Fibroblast of skin of scalp (primary cell): ENCODE data around the gene ZNF528. TPM values are rescaled to one million over a fixed set of nuclear protein-coding genes. Genes with fewer than 3 reads are reported as not detected.

ENCODE experiments used
- DNase-seq: peaks from one replicate; pipeline ENCODE4 v3.0.0-alpha.2; 2013
- polyA plus RNA-seq, 2 experiments: library from polyadenylated mRNA; unstranded; fragments of 120-200 nt; gene quantifications; one replicate each; pipeline ENCODE4 v1.2.1, GENCODE V29; 2013; ENCODE audit not compliant: insufficient read length in 2 of 2

ZNF528 gene
- 9.4 TPM for polyA plus RNA-seq (2013, experiment 1 of 2; ENCODE audit: insufficient read length)
- polyA plus RNA-seq (2013, experiment 2 of 2; ENCODE audit: insufficient read length) = 10.1 TPM

DNA sequence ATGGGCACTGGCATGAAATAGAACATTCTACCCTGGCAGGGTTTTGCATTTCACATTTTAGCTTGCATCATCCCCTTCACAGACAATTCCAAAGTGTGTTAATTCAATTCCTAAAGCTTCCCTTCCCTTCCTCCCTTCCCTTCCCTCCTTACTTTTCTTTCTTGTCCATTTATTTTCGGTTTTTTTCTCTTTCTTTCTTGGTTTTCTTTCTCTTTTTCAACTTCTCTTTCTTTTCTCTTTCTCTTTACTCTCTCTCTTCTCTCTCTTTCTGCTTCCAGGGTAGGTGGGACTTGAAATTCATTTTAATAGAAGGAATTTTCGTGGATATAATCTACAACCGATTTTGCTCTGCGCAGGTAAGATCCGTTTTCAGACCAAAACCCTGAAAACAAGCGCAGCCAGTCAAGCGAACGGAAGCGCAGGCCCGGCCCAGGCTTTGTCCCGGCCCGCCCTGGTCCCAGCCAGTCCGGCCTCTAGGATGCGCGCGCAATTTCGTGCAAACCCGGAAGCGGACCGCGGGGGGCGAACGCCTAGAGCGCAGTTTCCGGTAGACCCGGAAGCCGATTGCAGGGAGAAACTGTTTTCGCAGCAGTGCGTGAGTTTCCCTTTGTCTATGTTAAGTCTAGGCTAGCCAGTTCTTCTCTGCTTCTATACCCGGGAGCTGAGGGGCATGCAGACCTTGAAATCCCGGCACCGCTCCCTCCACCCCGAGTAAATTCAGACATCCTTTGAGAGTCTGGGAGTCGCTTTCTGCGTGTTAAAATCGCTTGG is at the start of gene ZNF528:
Gene ZNF528 (plus strand): TSS at position 540 of the 771 bp plus-strand sequence. CDS start 4,165 bp downstream, outside the sequence.
- peak; percentile 96 for DNase-seq

- DNase-seq = no peak
Measured at GRCh38 chr19:52351512-52351911, 46.1 kb upstream of the ZNF528 start.

GRCh38 chr19:52366414-52366824 is 31.2 kb upstream of the ZNF528 start:
- no peak for DNase-seq

GRCh38 chr19:52369559-52370340 is 27.9 kb upstream of the ZNF528 start, which contains the start of gene ZNF880:
ZNF880 (plus strand) TSS chr19:52369923; CDS start chr19:52369966, 43 bp downstream.
- peak; percentile 95 for DNase-seq

DNA sequence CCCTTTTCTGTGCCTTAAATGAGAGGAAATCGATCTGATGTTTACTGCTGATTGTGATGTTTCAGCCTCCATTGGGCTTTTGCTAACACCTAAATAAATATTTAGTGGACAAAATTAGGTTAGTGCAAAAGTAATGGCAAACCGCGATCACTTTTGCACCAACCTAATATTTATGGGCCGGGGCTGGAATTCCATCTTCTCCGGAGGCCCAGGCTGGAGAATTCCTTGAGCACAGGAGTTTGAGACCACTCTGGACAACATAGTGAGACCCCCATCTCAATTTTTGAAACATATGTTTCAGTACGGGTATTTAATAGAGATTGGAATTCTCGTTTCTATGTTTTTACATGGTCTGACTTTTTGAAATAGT is 27.3 kb upstream of the ZNF528 start:
- DNase-seq = no peak

- DNase-seq = no peak
Measured at GRCh38 chr19:52391135-52391534, 6.5 kb upstream of the ZNF528 start.

- DNase-seq = peak; percentile 11
Measured at GRCh38 chr19:52398081-52398441, 412 bp downstream of the ZNF528 start.

DNA sequence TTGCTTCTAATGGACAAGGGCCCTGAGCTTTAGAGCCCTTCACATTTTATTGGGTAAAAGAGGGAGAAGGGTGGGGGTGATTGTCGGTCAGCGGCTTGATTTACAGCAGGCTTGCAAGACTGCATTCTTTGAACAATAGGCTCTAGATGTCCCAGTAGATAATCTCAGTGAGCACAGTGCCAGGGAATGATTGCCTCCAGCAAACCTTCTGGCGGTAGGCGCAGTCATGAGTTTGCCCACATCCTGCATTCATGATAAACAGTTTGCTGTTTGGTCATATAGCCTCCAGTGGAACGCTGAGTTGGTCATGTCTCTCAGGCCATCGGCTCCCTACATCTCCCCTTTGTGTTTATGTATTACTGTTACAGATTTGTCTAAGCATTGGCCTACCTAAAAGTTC is 12.6 kb downstream of the ZNF528 start:
- DNase-seq = no peak

DNA sequence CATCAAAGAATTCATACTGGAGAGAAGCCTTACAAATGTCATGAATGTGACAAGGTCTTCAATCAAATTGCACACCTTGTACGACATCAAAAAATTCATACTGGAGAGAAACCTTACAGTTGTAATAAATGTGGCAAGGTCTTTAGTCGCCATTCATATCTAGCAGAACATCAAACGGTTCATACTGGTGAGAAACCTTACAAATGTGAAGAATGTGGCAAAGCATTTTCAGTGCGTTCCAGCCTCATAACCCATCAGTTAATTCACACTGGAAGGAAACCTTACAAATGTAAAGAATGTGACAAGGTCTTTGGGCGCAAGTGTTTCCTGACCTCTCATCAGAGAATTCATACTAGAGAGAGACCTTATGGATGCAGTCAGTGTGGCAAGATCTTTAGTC is 18.1 kb downstream of the ZNF528 start:
- DNase-seq = no peak

GRCh38 chr19:52428937-52429336 is 31.3 kb downstream of the ZNF528 start, which contains the start of gene ZNF534:
ZNF534 (plus strand) TSS chr19:52429148; CDS start chr19:52431475, 2,327 bp downstream.
- DNase-seq = no peak

DNA sequence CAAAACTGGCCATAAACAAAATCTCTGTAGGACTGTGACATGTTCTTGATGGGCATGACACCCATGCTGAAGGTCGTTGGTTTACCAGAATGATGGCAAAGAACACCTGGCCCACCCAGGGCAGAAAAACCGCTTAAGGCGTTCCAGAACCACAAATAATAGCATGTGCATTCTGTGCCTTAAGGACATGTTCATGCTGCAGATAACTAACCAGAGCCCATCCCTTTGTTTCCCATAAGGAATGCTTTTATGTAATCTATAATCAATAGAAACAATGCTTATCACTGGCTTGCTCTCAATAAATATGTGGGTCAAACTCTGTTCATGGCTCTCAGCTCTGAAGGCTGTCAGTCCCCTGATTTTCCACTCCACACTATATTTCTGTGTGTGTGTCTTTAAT is 44.5 kb downstream of the ZNF528 start:
- DNase-seq = no peak

- no peak for DNase-seq
Measured at GRCh38 chr19:52444506-52444905, 46.9 kb downstream of the ZNF528 start.

DNA sequence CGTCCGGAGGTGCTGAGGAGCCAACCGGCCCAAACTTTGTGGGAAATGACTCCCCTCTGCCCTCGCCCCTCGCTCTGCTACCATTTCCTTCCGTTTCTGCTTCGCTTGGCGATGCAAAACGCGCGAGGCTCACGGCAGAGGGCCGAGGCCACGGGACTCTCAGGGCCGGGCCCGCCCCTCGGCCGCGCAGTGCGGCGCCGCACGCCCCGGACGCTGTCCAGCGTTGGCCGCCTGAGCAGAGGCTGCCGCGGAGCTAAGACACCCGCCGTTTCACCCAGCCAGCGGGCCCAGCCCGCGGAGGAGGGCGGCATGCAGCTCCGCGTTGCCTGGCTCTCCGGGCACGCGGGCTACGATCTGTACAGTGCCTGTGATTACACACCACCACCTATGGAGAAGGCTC is 53.6 kb downstream of the ZNF528 start:
- no peak for DNase-seq

- DNase-seq = peak; percentile 89
Measured at GRCh38 chr19:52453324-52454094, 55.9 kb downstream of the ZNF528 start, which contains the start of gene ZNF578. ZNF578 (plus strand) TSS chr19:52453553; CDS start chr19:52501846, 48,293 bp downstream.

- no peak for DNase-seq
Measured at GRCh38 chr19:52464798-52465470, 67.3 kb downstream of the ZNF528 start.
